SK-N-SH (cell line): ENCODE measurements around the gene BBOX1. TPM values are rescaled to one million over a fixed set of nuclear protein-coding genes. Genes with fewer than 3 reads are reported as not detected.

Experiments used
- CTCF ChIA-PET: fragments of 300-600, 350-600 bp; formaldehyde crosslinking; extraction: SDS; loops from one replicate; lab custom pipeline; 2021; lab: Yijun Ruan, JAX
- POLR2A ChIA-PET: fragments of 350-600 bp; sonication (Branson Sonifier 250); formaldehyde crosslinking; extraction: SDS; loops from one replicate; lab custom pipeline; 2020; ENCODE audit warnings: antibody characterized with exemption, inconsistent platforms; lab: Yijun Ruan, JAX
- DNase-seq: peaks from one replicate; pipeline ENCODE4 v3.0.0; 2012
- H2AFZ ChIP-seq: fragments of 200-600 bp; sonication (generic); 2 replicates; pipeline ENCODE4 v1.8.1; 2016; ENCODE audit warnings: antibody characterized with exemption, mild to moderate bottlenecking, low read depth
- H3F3A ChIP-seq: fragments of 200-600 bp; sonication (generic); replicated peaks from 2 replicates; pipeline ENCODE3; 2016; ENCODE audit warnings: antibody characterized with exemption, mild to moderate bottlenecking; ENCODE audit not compliant: insufficient read depth
- H3K27ac ChIP-seq, 2 experiments: fragments of 200-500 bp in 1 of 2; fragments of 200-600 bp in 1 of 2; sonication (Bioruptor generic) in 1 of 2; sonication (generic), shearing (Covaris generic) in 1 of 2; 2 replicates each; pipeline versions ENCODE4 v1.5.1 to v1.6.1; 2014 to 2016; ENCODE audit warnings: low read depth in 2 of 2, inconsistent platforms in 1 of 2, low read length in 1 of 2, mild to moderate bottlenecking in 1 of 2, mixed read lengths in 1 of 2
- H3K27me3 ChIP-seq: fragments of 200-600 bp; sonication (generic), shearing (Covaris generic); 2 replicates; pipeline ENCODE4 v1.6.1; 2016; ENCODE audit warnings: mixed run types; ENCODE audit not compliant: insufficient read depth
- H3K36me3 ChIP-seq, 2 experiments: fragments of 200-500 bp in 1 of 2; fragments of 200-600 bp in 1 of 2; sonication (Bioruptor generic) in 1 of 2; sonication (generic) in 1 of 2; replicated peaks in 1 of 2; 2 replicates each; pipeline versions ENCODE3 to v1.5.1; 2014 to 2016; ENCODE audit warnings: low read length in 1 of 2, mild to moderate bottlenecking in 1 of 2; ENCODE audit not compliant: insufficient read depth in 2 of 2, control insufficient read depth in 1 of 2
- H3K4me1 ChIP-seq, 2 experiments: fragments of 200-500 bp in 1 of 2; fragments of 200-600 bp in 1 of 2; sonication (Bioruptor generic) in 1 of 2; sonication (generic), shearing (Covaris generic) in 1 of 2; 2 replicates each; pipeline versions ENCODE4 v1.5.1 to v1.6.1; 2014 to 2016; ENCODE audit warnings: low read depth in 1 of 2, low read length in 1 of 2, mixed run types in 1 of 2; ENCODE audit not compliant: insufficient read depth in 2 of 2, control insufficient read depth in 1 of 2
- H3K4me2 ChIP-seq: fragments of 200-600 bp; sonication (generic), shearing (Covaris generic); 2 replicates; pipeline ENCODE4 v1.6.1; 2017; ENCODE audit warnings: mixed run types
- H3K4me3 ChIP-seq, 2 experiments: fragments of 200-500 bp in 1 of 2; fragments of 200-600 bp in 1 of 2; sonication (Bioruptor generic) in 1 of 2; sonication (generic), shearing (Covaris generic) in 1 of 2; 2 replicates each; pipeline versions ENCODE4 v1.5.1 to v1.8.1; 2014 to 2016; ENCODE audit warnings: low read depth in 2 of 2, inconsistent platforms in 1 of 2, low read length in 1 of 2, mild to moderate bottlenecking in 1 of 2, mixed read lengths in 1 of 2, moderate library complexity in 1 of 2
- H3K79me2 ChIP-seq: fragments of 200-600 bp; sonication (generic); 2 replicates; pipeline ENCODE4 v1.8.1; 2017; ENCODE audit warnings: mild to moderate bottlenecking; ENCODE audit not compliant: insufficient read depth
- H3K9ac ChIP-seq: fragments of 200-600 bp; sonication (generic); 2 replicates; pipeline ENCODE4 v1.6.1; 2017; ENCODE audit warnings: mixed run types
- H3K9me2 ChIP-seq: fragments of 200-600 bp; sonication (generic); 2 replicates; pipeline ENCODE4 v1.6.1; 2017; ENCODE audit warnings: mixed run types
- H3K9me3 ChIP-seq: fragments of 200-600 bp; sonication (generic); 2 replicates; pipeline ENCODE4 v1.6.1; 2017; ENCODE audit warnings: mixed run types, mild to moderate bottlenecking, moderate library complexity
- H4K20me1 ChIP-seq: fragments of 200-600 bp; sonication (generic); 2 replicates; pipeline ENCODE4 v1.6.1; 2017; ENCODE audit warnings: mild to moderate bottlenecking, mixed run types; ENCODE audit not compliant: insufficient read depth
- ELF1 ChIP-seq: IDR thresholded peaks from 2 replicates; pipeline ENCODE4 v1.4.0; 2012
- EP300 ChIP-seq, 2 experiments: IDR thresholded peaks; 2 replicates each; pipeline versions ENCODE4 v1.4.0 to v1.6.1; 2012; ENCODE audit warnings: borderline replicate concordance in 1 of 2, low read depth in 1 of 2, low read length in 1 of 2
- FOXM1 ChIP-seq: IDR thresholded peaks from 2 replicates; pipeline ENCODE4 v1.4.0; 2012; ENCODE audit warnings: low read depth, mild to moderate bottlenecking
- GATA2 ChIP-seq: sonication (generic); formaldehyde crosslinking; IDR thresholded peaks from 2 replicates; pipeline ENCODE4 v1.5.0; 2020; ENCODE audit warnings: mild to moderate bottlenecking, missing genetic modification reagents
- MEF2A ChIP-seq: IDR thresholded peaks from 2 replicates; pipeline ENCODE4 v1.4.0; 2012; ENCODE audit warnings: low read depth, borderline replicate concordance
- MXI1 ChIP-seq: IDR thresholded peaks from 2 replicates; pipeline ENCODE4 v1.6.1; 2012; ENCODE audit warnings: mild to moderate bottlenecking, low read depth, low read length, improper control_type of control experiment
- RCOR1 ChIP-seq: fragments of 150-350 bp; IDR thresholded peaks from 2 replicates; pipeline ENCODE4 v1.6.1; 2017; ENCODE audit warnings: antibody characterized with exemption, low read length
- RFX5 ChIP-seq: IDR thresholded peaks from 2 replicates; pipeline ENCODE4 v1.6.1; 2012; ENCODE audit warnings: mild to moderate bottlenecking, improper control_type of control experiment, low read length
- SIN3A ChIP-seq: IDR thresholded peaks from 2 replicates; pipeline ENCODE4 v1.6.1; 2012; ENCODE audit warnings: low read depth, mild to moderate bottlenecking, low read length, moderate library complexity, borderline replicate concordance
- TAF1 ChIP-seq: IDR thresholded peaks from 2 replicates; pipeline ENCODE4 v1.6.1; 2012; ENCODE audit warnings: low read depth, mild to moderate bottlenecking, low read length, moderate library complexity, borderline replicate concordance
- TEAD4 ChIP-seq: IDR thresholded peaks from 2 replicates; pipeline ENCODE4 v1.4.0; 2012; ENCODE audit warnings: mild to moderate bottlenecking, borderline replicate concordance; ENCODE audit not compliant: insufficient read depth
- USF1 ChIP-seq: IDR thresholded peaks from 2 replicates; pipeline ENCODE4 v1.4.0; 2012; ENCODE audit warnings: low read depth, borderline replicate concordance
- WGBS: methylation state at CpG from one replicate; pipeline ENCODE4 v1.1.6; 2017; ENCODE audit warnings: low lambda C conversion rate; 5-methylcytosine and 5-hydroxymethylcytosine counted together
- polyA plus RNA-seq, 3 experiments: library from polyadenylated mRNA; depleted of rRNA; stranded (reverse); fragments of >200 nt; gene quantifications; 2 replicates each; pipeline ENCODE4 v1.2.3, GENCODE V29; 2012
- TF ChIP-seq, protein P1 (sequence below): IDR thresholded peaks from 2 replicates; pipeline ENCODE4 v1.6.1; 2012; ENCODE audit warnings: mild to moderate bottlenecking, low read depth, low read length, moderate library complexity

Gene BBOX1
- polyA plus RNA-seq, 1 of the 3 experiments (the other 2 are of a cell fraction), result 0.02 TPM

GRCh38 chr11:27119396-27119795 lies 78.8 kb downstream of the BBOX1 start:
- H3K4me3 ChIP-seq, result no peak overlapping the region
- H3K4me1 ChIP-seq, result peaks cover 0 to 5% of the 10 kb centered on the region in 2 experiments; a peak in 1 of 4 replicates
- no peaks in the 10 kb centered on the region for H3K9me2 ChIP-seq
- DNase-seq, result no peak
- POLR2A ChIA-PET, result no interaction called here
- H3F3A ChIP-seq, result no peaks in the 10 kb centered on the region
- H3K36me3 ChIP-seq, result no peaks in the 10 kb centered on the region
- no peaks in the 10 kb centered on the region for H3K27me3 ChIP-seq
- no peaks in the 10 kb centered on the region for H4K20me1 ChIP-seq
- no peaks in the 10 kb centered on the region for H3K9me3 ChIP-seq
- no peak overlapping the region for H3K4me2 ChIP-seq
- H3K9ac ChIP-seq, result no peak overlapping the region
- H3K79me2 ChIP-seq, result no peaks in the 10 kb centered on the region; the same call in 1 of the 2 replicates
- no peak overlapping the region for H3K27ac ChIP-seq
- CTCF ChIA-PET, result interaction anchor here (2.1 kb wide), 1 partner anchor 39 kb away, joined by 8 read pairs; no protein-coding TSS in a partner anchor
- no peak overlapping the region for H2AFZ ChIP-seq
- TF ChIP-seq SIN3A (no peak), TEAD4 (no peak), MXI1 (no peak), GATA2 (CRISPR knock-in tag) (no peak), RFX5 (no peak)

- Histone ChIP-seq H3K4me3 (no peak overlapping the region), H3K79me2 (no peaks in the 10 kb centered on the region; the same call in 1 of the 2 replicates), H2AFZ (no peak overlapping the region; the same call in 1 of the 2 replicates), H3K9me3 (no peaks in the 10 kb centered on the region), H3K36me3 (no peaks in the 10 kb centered on the region), H3K9me2 (no peaks in the 10 kb centered on the region), H3K4me2 (no peak overlapping the region), H3K9ac (no peak overlapping the region), H3K27ac (no peak overlapping the region), H4K20me1 (no peaks in the 10 kb centered on the region), H3K27me3 (no peaks in the 10 kb centered on the region), H3F3A (no peaks in the 10 kb centered on the region), H3K4me1 (peaks cover 0 to 5% of the 10 kb centered on the region in 2 experiments; a peak in 1 of 4 replicates)
- 75% methylated on average over 1 of the region's 1 CpG for WGBS
- ChIA-PET POLR2A (no interaction called here), CTCF (interaction anchor here (2.1 kb wide), 1 partner anchor 38 kb away, joined by 8 read pairs; no protein-coding TSS in a partner anchor)
- TF ChIP-seq MXI1 (no peak), MEF2A (no peak), FOXM1 (no peak), ELF1 (no peak), TAF1 (no peak), TEAD4 (no peak), RCOR1 (no peak), EP300 (IDR thresholded peaks at IDR 0.05; ENCODE audit: borderline replicate concordance in 1 of 2, low read depth in 1 of 2, low read length in 1 of 2) (no peak), USF1 (no peak)
- TF ChIP-seq, protein P1, sequence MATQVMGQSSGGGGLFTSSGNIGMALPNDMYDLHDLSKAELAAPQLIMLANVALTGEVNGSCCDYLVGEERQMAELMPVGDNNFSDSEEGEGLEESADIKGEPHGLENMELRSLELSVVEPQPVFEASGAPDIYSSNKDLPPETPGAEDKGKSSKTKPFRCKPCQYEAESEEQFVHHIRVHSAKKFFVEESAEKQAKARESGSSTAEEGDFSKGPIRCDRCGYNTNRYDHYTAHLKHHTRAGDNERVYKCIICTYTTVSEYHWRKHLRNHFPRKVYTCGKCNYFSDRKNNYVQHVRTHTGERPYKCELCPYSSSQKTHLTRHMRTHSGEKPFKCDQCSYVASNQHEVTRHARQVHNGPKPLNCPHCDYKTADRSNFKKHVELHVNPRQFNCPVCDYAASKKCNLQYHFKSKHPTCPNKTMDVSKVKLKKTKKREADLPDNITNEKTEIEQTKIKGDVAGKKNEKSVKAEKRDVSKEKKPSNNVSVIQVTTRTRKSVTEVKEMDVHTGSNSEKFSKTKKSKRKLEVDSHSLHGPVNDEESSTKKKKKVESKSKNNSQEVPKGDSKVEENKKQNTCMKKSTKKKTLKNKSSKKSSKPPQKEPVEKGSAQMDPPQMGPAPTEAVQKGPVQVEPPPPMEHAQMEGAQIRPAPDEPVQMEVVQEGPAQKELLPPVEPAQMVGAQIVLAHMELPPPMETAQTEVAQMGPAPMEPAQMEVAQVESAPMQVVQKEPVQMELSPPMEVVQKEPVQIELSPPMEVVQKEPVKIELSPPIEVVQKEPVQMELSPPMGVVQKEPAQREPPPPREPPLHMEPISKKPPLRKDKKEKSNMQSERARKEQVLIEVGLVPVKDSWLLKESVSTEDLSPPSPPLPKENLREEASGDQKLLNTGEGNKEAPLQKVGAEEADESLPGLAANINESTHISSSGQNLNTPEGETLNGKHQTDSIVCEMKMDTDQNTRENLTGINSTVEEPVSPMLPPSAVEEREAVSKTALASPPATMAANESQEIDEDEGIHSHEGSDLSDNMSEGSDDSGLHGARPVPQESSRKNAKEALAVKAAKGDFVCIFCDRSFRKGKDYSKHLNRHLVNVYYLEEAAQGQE, result no peak
- no peak for DNase-seq
Measured at GRCh38 chr11:27120211-27120610, 79.6 kb downstream of the BBOX1 start.
